SW480 (cell line): Measurements from ENCODE around the gene TPRG1.
A peak's percentile ranks its signal among the peaks of the same experiment; 100 is the strongest.
"Not testable (repeated sequence)": the region's sequence is repeated elsewhere in the genome, so short reads cannot be mapped to it uniquely, and the experiment has no call there.

Source experiments
- DNase-seq: peaks from one replicate; pipeline ENCODE4 v3.0.0-alpha.2; 2016; ENCODE audit warnings: low spot score

The TPRG1 gene

GRCh38 chr3:189316296-189317019, 144.7 kb downstream of the TPRG1 start:
- no peak for DNase-seq

- no peak for DNase-seq
These were observed 146.1 kb downstream of the TPRG1 start for GRCh38 chr3:189317911-189318310.

GRCh38 chr3:189320511-189320910, 148.7 kb downstream of the TPRG1 start:
- no peak for DNase-seq

GRCh38 chr3:189322339-189322738, 150.6 kb downstream of the TPRG1 start:
- no peak for DNase-seq

GRCh38 chr3:189324538-189325138, 152.9 kb downstream of the TPRG1 start:
- peak; percentile 98 for DNase-seq

- DNase-seq = no peak
These were observed 153.7 kb downstream of the TPRG1 start for GRCh38 chr3:189325454-189325853.

- DNase-seq = not testable (repeated sequence)
These were observed 157.9 kb downstream of the TPRG1 start for GRCh38 chr3:189329630-189330029.

GRCh38 chr3:189330066-189330465, 158.3 kb downstream of the TPRG1 start:
- DNase-seq = no peak

GRCh38 chr3:189331002-189331418, 159.2 kb downstream of the TPRG1 start:
- DNase-seq = no peak

- DNase-seq = no peak
These were observed 162.5 kb downstream of the TPRG1 start for GRCh38 chr3:189334064-189334920.

GRCh38 chr3:189337673-189338091, 165.9 kb downstream of the TPRG1 start:
- DNase-seq = no peak

- no peak for DNase-seq
These were observed 166.6 kb downstream of the TPRG1 start for GRCh38 chr3:189338366-189338765.

GRCh38 chr3:189339996-189340395, 168.2 kb downstream of the TPRG1 start:
- DNase-seq = no peak

GRCh38 chr3:189340680-189341460, 169.1 kb downstream of the TPRG1 start:
- DNase-seq = no peak

- no peak for DNase-seq
These were observed 171.0 kb downstream of the TPRG1 start for GRCh38 chr3:189342811-189343210.

- DNase-seq = no peak
These were observed 173.2 kb downstream of the TPRG1 start for GRCh38 chr3:189344996-189345395.

- no peak for DNase-seq
These were observed 178.0 kb downstream of the TPRG1 start for GRCh38 chr3:189349772-189350171.

- DNase-seq = peak; percentile 72
These were observed 181.7 kb downstream of the TPRG1 start for GRCh38 chr3:189353318-189353965.

- peak; percentile 23 for DNase-seq
These were observed 182.5 kb downstream of the TPRG1 start for GRCh38 chr3:189353988-189354889.

- no peak for DNase-seq
These were observed 183.3 kb downstream of the TPRG1 start for GRCh38 chr3:189355115-189355480.
